K562 (cell line): ENCODE data around the gene HINT2.

ENCODE experiments used
- CBFA2T3 ChIP-seq: fragments of 450-650 bp; IDR thresholded peaks from 2 replicates; pipeline ENCODE4 v1.6.1; 2017
- CTCF ChIP-seq, 3 experiments: IDR thresholded peaks in 2 of 3; conservative IDR thresholded peaks in 1 of 3; 2 replicates each; pipeline ENCODE4 v1.5.1; 2011 to 2012; ENCODE audit warnings: low read length in 3 of 3, mild to moderate bottlenecking in 3 of 3, control low read depth in 2 of 3, improper control_type of control experiment in 1 of 3, inconsistent platforms in 1 of 3, low read depth in 1 of 3, mixed read lengths in 1 of 3, moderate library complexity in 1 of 3; ENCODE audit not compliant: insufficient read depth in 2 of 3
- DDX20 ChIP-seq: fragments of 450-650 bp; IDR thresholded peaks from 2 replicates; pipeline ENCODE4 v1.6.1; 2016; ENCODE audit warnings: missing genetic modification characterization, low read depth, mild to moderate bottlenecking, missing compliant biosample characterization, moderate library complexity
- IRF2 ChIP-seq: sonication (generic); formaldehyde crosslinking; IDR thresholded peaks from 2 replicates; pipeline ENCODE4 v1.8.1; 2022; ENCODE audit warnings: mild to moderate bottlenecking, missing genetic modification reagents
- MLLT1 ChIP-seq, 2 experiments: fragments of 450-650 bp; IDR thresholded peaks; 2 replicates each; pipeline ENCODE4 v1.6.1; 2016
- POLR2A ChIP-seq: fragments of 450-650 bp; conservative IDR thresholded peaks from 2 replicates; pipeline ENCODE4 v1.6.1; 2016
- SIX5 ChIP-seq, 2 experiments: IDR thresholded peaks; 2 replicates each; pipeline ENCODE4 v1.6.1; 2011; ENCODE audit warnings: low read length in 2 of 2, borderline replicate concordance in 1 of 2, low read depth in 1 of 2, mild to moderate bottlenecking in 1 of 2, moderate library complexity in 1 of 2; ENCODE audit not compliant: insufficient read depth in 1 of 2
- SP1 ChIP-seq: sonication (generic); formaldehyde crosslinking; IDR thresholded peaks from 2 replicates; pipeline ENCODE4 v1.8.1; 2022; ENCODE audit warnings: mild to moderate bottlenecking, missing genetic modification reagents
- STAT5B ChIP-seq: fragments of 250-450 bp; sonication (Bioruptor Pico); IDR thresholded peaks from 2 replicates; pipeline ENCODE4 v1.8.0; 2021; ENCODE audit warnings: mild to moderate bottlenecking, inconsistent platforms
- ZC3H4 ChIP-seq: sonication (generic); formaldehyde crosslinking; IDR thresholded peaks from 2 replicates; pipeline ENCODE4 v1.9.0; 2021; ENCODE audit warnings: missing genetic modification reagents, borderline replicate concordance
- ZNF121 ChIP-seq: sonication (generic); formaldehyde crosslinking; conservative IDR thresholded peaks from 2 replicates; pipeline ENCODE4 v1.8.0; 2022; ENCODE audit warnings: missing genetic modification reagents
- ZNF133 ChIP-seq: fragments of 250-450 bp; sonication (Bioruptor Pico); IDR thresholded peaks from 2 replicates; pipeline ENCODE4 v1.4.0; 2020; ENCODE audit warnings: mild to moderate bottlenecking
- ZNF24 ChIP-seq: fragments of 450-650 bp; IDR thresholded peaks from 2 replicates; pipeline ENCODE4 v1.6.1; 2016
- TF ChIP-seq, protein P1 (sequence below): sonication (generic); formaldehyde crosslinking; IDR thresholded peaks from 2 replicates; pipeline ENCODE4 v1.8.1; 2023; ENCODE audit warnings: mild to moderate bottlenecking, missing genetic modification reagents

DNA sequence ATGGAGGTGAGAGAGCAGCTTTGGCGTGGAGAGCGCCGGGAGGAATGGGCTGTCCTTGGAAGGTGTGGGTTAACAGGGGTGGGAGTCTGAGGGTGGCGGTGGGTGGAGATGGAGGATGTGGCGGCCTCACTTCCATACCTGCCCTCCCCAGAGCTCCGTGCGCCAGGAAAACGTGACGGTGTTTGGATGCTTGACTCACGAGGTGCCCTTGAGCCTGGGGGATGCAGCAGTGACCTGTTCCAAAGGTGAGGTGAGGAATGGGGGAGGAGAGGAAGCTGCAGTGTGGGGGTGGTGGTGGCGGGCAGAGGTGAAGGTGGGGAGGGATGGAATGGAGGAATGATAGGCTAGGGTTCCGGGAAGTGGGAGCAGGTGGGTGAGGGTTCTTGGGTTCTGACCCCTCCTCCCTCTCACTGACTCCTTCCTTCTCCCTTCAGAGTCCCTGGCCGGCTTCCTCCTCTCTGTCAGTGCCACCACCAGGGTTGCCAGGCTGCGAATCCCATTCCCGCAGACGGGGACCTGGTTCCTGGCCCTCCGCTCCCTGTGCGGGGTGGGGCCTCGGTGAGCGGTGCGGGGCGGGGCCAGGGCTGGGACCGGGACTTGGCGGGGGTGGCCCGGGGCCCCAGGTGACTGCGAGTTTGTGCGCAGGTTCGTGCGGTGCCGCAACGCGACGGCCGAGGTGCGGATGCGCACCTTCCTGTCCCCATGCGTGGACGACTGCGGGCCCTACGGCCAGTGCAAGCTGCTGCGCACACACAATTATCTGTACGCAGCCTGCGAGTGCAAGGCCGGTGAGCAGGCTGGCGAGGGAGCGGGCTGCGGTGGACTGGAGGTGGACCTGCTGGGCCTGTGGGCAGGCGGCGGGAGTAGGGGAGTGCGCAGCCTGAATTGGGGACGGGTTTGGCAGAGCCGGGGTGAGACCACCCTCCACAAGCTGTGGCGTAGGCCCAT, 31.3 kb upstream of the HINT2 start:
- TF ChIP-seq STAT5B (CRISPR knock-in tag) (no peak), DDX20 (tag) (no peak), CTCF (IDR thresholded peaks at IDR 0.05 in 2 of 3, conservative IDR thresholded peaks at IDR 0.05 in 1 of 3; ENCODE audit: insufficient read depth in 2 of 3, low read depth in 1 of 3, low read length in 3 of 3) (no peak), ZNF133 (CRISPR knock-in tag) (no peak), POLR2A (no peak), CBFA2T3 (no peak), ZNF121 (CRISPR knock-in tag) (no peak), ZC3H4 (CRISPR knock-in tag) (no peak), IRF2 (no peak), SIX5 (IDR thresholded peaks at IDR 0.05; ENCODE audit: borderline replicate concordance in 1 of 2, insufficient read depth in 1 of 2, low read depth in 1 of 2, low read length in 2 of 2) (no peak), SP1 (CRISPR knock-in tag) (no peak), MLLT1 (IDR thresholded peaks at IDR 0.05) (no peak), ZNF24 (no peak)
- TF ChIP-seq, protein P1, sequence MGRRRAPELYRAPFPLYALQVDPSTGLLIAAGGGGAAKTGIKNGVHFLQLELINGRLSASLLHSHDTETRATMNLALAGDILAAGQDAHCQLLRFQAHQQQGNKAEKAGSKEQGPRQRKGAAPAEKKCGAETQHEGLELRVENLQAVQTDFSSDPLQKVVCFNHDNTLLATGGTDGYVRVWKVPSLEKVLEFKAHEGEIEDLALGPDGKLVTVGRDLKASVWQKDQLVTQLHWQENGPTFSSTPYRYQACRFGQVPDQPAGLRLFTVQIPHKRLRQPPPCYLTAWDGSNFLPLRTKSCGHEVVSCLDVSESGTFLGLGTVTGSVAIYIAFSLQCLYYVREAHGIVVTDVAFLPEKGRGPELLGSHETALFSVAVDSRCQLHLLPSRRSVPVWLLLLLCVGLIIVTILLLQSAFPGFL: no peak
